Measurements from ENCODE around the gene TBL1Y. TPM values are rescaled to one million over a fixed set of nuclear protein-coding genes. Genes with fewer than 3 reads are reported as not detected.

The TBL1Y gene
- total and polyA plus RNA-seq, 2 of the 4 experiments (the other 2 are of a cell fraction) = not detected

DNA sequence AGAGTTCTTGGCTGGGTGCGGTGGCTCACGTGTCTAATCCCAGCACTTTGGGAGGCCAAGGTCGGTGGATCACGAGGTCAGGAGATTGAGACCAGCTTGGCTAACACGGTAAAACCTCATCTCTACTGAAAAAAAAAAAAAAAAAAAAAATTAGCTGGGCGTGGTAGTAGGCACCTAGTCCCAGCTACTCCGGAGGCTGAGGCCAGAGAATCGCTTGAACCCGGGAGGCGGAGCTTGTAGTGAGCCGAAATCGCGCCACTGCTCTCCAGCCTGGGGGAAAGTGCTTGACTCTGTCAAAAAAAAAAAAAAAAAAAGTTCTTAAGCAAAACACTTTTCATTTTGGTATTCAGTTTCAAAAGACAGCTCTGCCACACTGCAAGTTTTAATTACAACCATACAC is 37.9 kb downstream of the TBL1Y start:
- in situ Hi-C loops (cut with MboI; ENCODE audit: low sequenced_read_pairs) (no loop called here), intact Hi-C loops (cut with micrococcal nuclease) (no loop called here), dilution Hi-C loops (cut with HindIII; ENCODE audit: low sequenced_read_pairs, unreplicated experiment) (no loop called here)
- Histone ChIP-seq H2AK5ac (ENCODE audit: low read depth, low read length) (no peak overlapping the region), H3K4me3 (ENCODE audit: insufficient read depth, low read depth, low read length) (no peak overlapping the region), H3K18ac (ENCODE audit: low read depth, low read length) (no peak overlapping the region), H3K9ac (ENCODE audit: low read depth, low read length) (no peak overlapping the region), H3K4me1 (ENCODE audit: control insufficient read depth, insufficient read depth, low read length) (no peaks in the 10 kb centered on the region), H3K14ac (replicated peaks; ENCODE audit: low read depth, low read length) (no peak overlapping the region), H3K27ac (ENCODE audit: insufficient read depth, low read length) (no peak overlapping the region), H3K79me1 (ENCODE audit: low read depth in 1 of 2, low read length in 2 of 2) (no peaks in the 10 kb centered on the region), H2BK120ac (ENCODE audit: low read depth, low read length) (no peak overlapping the region), H2BK20ac (ENCODE audit: low read depth, low read length) (no peak overlapping the region), H3K4me2 (ENCODE audit: low read depth, low read length) (no peak overlapping the region), H4K91ac (ENCODE audit: insufficient read depth, low read depth, low read length) (no peak overlapping the region), H3K23ac (ENCODE audit: low read depth, low read length) (no peak overlapping the region), H3K9me1 (ENCODE audit: insufficient read depth, low read length) (no peaks in the 10 kb centered on the region), H3K4ac (ENCODE audit: low read depth, low read length) (no peak overlapping the region), H2BK5ac (ENCODE audit: low read depth, low read length, poor library complexity, severe bottlenecking) (no peak overlapping the region), H2BK15ac (ENCODE audit: low read depth, low read length) (no peak overlapping the region), H3K36me3 (ENCODE audit: control insufficient read depth, insufficient read depth, low read length) (no peaks in the 10 kb centered on the region), H3K27me3 (ENCODE audit: control insufficient read depth, insufficient read depth, low read length) (no peaks in the 10 kb centered on the region), H4K20me1 (ENCODE audit: insufficient read depth, low read length) (no peaks in the 10 kb centered on the region), H3K9me3 (ENCODE audit: control insufficient read depth, insufficient read depth, low read length) (no peaks in the 10 kb centered on the region), H4K5ac (ENCODE audit: low read depth, low read length) (no peak overlapping the region), H4K8ac (ENCODE audit: low read depth in 2 of 2, low read length in 2 of 2) (no peak overlapping the region), H2AFZ (replicated peaks; ENCODE audit: low read length, poor library complexity) (no peak overlapping the region), H3K56ac (ENCODE audit: extremely low read depth, insufficient read depth, low read length) (no peak overlapping the region), H2AK9ac (replicated peaks; ENCODE audit: low read depth, low read length, poor library complexity) (no peak overlapping the region)
- ChIA-PET POLR2A (ENCODE audit: unreplicated experiment) (no interaction called here), CTCF (no interaction called here)
- DNase-seq (no peak), ATAC-seq (ENCODE audit: low read depth) (no peak)
- TF ChIP-seq FOS (IDR thresholded peaks at IDR 0.05; ENCODE audit: low read depth, low read length) (no peak), RCOR1 (IDR thresholded peaks at IDR 0.05; ENCODE audit: insufficient replicate concordance, low read length) (no peak), CEBPB (IDR thresholded peaks at IDR 0.05; ENCODE audit: low read depth, low read length) (no peak), MAFK (IDR thresholded peaks at IDR 0.05; ENCODE audit: low read depth, low read length) (no peak), SMC3 (IDR thresholded peaks at IDR 0.05; ENCODE audit: low read depth, low read length) (no peak), MAZ (IDR thresholded peaks at IDR 0.05; ENCODE audit: borderline replicate concordance, low read depth, low read length) (no peak), BHLHE40 (IDR thresholded peaks at IDR 0.05; ENCODE audit: low read depth, low read length) (no peak), CHD1 (IDR thresholded peaks at IDR 0.05; ENCODE audit: low read depth, low read length) (no peak), NFE2L2 (IDR thresholded peaks at IDR 0.05; ENCODE audit: low read depth, low read length) (no peak), RFX5 (IDR thresholded peaks at IDR 0.05; ENCODE audit: low read depth, low read length) (no peak), RAD21 (IDR thresholded peaks at IDR 0.05; ENCODE audit: low read length) (no peak), POLR2A (IDR thresholded peaks at IDR 0.05; ENCODE audit: low read depth, low read length) (no peak), MXI1 (IDR thresholded peaks at IDR 0.05; ENCODE audit: borderline replicate concordance, low read depth, low read length) (no peak)
- TF ChIP-seq, protein P1, sequence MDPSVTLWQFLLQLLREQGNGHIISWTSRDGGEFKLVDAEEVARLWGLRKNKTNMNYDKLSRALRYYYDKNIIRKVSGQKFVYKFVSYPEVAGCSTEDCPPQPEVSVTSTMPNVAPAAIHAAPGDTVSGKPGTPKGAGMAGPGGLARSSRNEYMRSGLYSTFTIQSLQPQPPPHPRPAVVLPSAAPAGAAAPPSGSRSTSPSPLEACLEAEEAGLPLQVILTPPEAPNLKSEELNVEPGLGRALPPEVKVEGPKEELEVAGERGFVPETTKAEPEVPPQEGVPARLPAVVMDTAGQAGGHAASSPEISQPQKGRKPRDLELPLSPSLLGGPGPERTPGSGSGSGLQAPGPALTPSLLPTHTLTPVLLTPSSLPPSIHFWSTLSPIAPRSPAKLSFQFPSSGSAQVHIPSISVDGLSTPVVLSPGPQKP (IDR thresholded peaks at IDR 0.05; ENCODE audit: borderline replicate concordance, low read depth, low read length) = no peak
- TF ChIP-seq, protein P2, sequence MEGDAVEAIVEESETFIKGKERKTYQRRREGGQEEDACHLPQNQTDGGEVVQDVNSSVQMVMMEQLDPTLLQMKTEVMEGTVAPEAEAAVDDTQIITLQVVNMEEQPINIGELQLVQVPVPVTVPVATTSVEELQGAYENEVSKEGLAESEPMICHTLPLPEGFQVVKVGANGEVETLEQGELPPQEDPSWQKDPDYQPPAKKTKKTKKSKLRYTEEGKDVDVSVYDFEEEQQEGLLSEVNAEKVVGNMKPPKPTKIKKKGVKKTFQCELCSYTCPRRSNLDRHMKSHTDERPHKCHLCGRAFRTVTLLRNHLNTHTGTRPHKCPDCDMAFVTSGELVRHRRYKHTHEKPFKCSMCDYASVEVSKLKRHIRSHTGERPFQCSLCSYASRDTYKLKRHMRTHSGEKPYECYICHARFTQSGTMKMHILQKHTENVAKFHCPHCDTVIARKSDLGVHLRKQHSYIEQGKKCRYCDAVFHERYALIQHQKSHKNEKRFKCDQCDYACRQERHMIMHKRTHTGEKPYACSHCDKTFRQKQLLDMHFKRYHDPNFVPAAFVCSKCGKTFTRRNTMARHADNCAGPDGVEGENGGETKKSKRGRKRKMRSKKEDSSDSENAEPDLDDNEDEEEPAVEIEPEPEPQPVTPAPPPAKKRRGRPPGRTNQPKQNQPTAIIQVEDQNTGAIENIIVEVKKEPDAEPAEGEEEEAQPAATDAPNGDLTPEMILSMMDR (conservative IDR thresholded peaks at IDR 0.05; ENCODE audit: low read depth, low read length) = no peak
- TF ChIP-seq, protein P3, sequence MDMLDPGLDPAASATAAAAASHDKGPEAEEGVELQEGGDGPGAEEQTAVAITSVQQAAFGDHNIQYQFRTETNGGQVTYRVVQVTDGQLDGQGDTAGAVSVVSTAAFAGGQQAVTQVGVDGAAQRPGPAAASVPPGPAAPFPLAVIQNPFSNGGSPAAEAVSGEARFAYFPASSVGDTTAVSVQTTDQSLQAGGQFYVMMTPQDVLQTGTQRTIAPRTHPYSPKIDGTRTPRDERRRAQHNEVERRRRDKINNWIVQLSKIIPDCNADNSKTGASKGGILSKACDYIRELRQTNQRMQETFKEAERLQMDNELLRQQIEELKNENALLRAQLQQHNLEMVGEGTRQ (IDR thresholded peaks at IDR 0.05; ENCODE audit: low read depth, low read length) = no peak
- no TSS peak for BruUV-seq (replicated peaks)
- WGBS, 2 experiments (ENCODE audit: extremely low coverage in 2 of 2, insufficient read length in 1 of 2) = no CpG with 5 or more reads among the region's 13 CpGs

Measured in IMR-90 (cell line).